OCI-LY1 (cell line): ENCODE results near the gene C16orf74.
A peak's percentile ranks its signal among the peaks of the same experiment; 100 is the strongest.

Experiments used
- H2AFZ ChIP-seq: fragments of 200-600 bp; sonication (generic), shearing (Covaris generic); 2 replicates; pipeline ENCODE4 v1.6.0; 2014; ENCODE audit warnings: antibody characterized with exemption, mild to moderate bottlenecking, low read length
- H3F3A ChIP-seq: fragments of 200-600 bp; sonication (generic), shearing (Covaris generic); 2 replicates; pipeline ENCODE4 v1.6.0; 2014; ENCODE audit warnings: mild to moderate bottlenecking, antibody characterized with exemption, low read length, moderate library complexity; ENCODE audit not compliant: insufficient read depth
- H3K27ac ChIP-seq: fragments of 200-600 bp; sonication (generic); 2 replicates; pipeline ENCODE4 v1.5.1; 2014; ENCODE audit warnings: low read length, mixed run types, mild to moderate bottlenecking, low read depth; ENCODE audit not compliant: poor library complexity, severe bottlenecking
- H3K27me3 ChIP-seq: fragments of 200-600 bp; sonication (generic); 2 replicates; pipeline ENCODE4 v1.6.0; 2014; ENCODE audit warnings: antibody characterized with exemption, mild to moderate bottlenecking, low read length, moderate library complexity; ENCODE audit not compliant: insufficient read depth
- H3K36me3 ChIP-seq: fragments of 200-600 bp; sonication (generic); 2 replicates; pipeline ENCODE4 v1.6.1; 2014; ENCODE audit warnings: mild to moderate bottlenecking, antibody characterized with exemption, low read length, moderate library complexity, mixed read lengths; ENCODE audit not compliant: insufficient read depth
- H3K4me1 ChIP-seq: fragments of 200-600 bp; sonication (generic); 2 replicates; pipeline ENCODE4 v1.5.1; 2014; ENCODE audit warnings: mild to moderate bottlenecking, low read length, moderate library complexity; ENCODE audit not compliant: insufficient read depth, severe bottlenecking
- H3K4me2 ChIP-seq: fragments of 200-600 bp; sonication (generic), shearing (Covaris generic); 2 replicates; pipeline ENCODE4 v1.6.1; 2014; ENCODE audit warnings: low read length
- H3K4me3 ChIP-seq: fragments of 200-600 bp; sonication (generic); 2 replicates; pipeline ENCODE4 v1.5.1; 2014; ENCODE audit warnings: low read length, low read depth, mild to moderate bottlenecking, mixed read lengths; ENCODE audit not compliant: poor library complexity, severe bottlenecking
- H3K79me2 ChIP-seq: fragments of 200-600 bp; shearing (Covaris generic); 2 replicates; pipeline ENCODE4 v1.6.1; 2016; ENCODE audit warnings: mixed run types, low read length, mixed read lengths; ENCODE audit not compliant: insufficient read depth
- H3K9ac ChIP-seq: fragments of 200-600 bp; sonication (generic), shearing (Covaris generic); 2 replicates; pipeline ENCODE4 v1.6.1; 2014; ENCODE audit warnings: mild to moderate bottlenecking, low read length, mixed read lengths
- H3K9me2 ChIP-seq: fragments of 200-600 bp; sonication (generic), shearing (Covaris generic); 2 replicates; pipeline ENCODE4 v1.6.1; 2014; ENCODE audit warnings: low read depth, mild to moderate bottlenecking, low read length, mixed read lengths
- H3K9me3 ChIP-seq: fragments of 200-600 bp; shearing (Covaris generic); 2 replicates; pipeline ENCODE4 v1.6.1; 2014; ENCODE audit warnings: low read length, mixed read lengths
- H4K20me1 ChIP-seq: fragments of 200-600 bp; sonication (generic), shearing (Covaris generic); 2 replicates; pipeline ENCODE4 v1.6.0; 2016; ENCODE audit warnings: mild to moderate bottlenecking, low read length; ENCODE audit not compliant: insufficient read depth
- CTCF ChIP-seq: fragments of 200-600 bp; sonication (generic), shearing (Covaris generic); IDR thresholded peaks from 2 replicates; pipeline ENCODE4 v1.5.1; 2017; ENCODE audit warnings: mild to moderate bottlenecking, antibody characterized with exemption, low read length, moderate library complexity, mixed read lengths
- EZH2 ChIP-seq: fragments of 200-600 bp; sonication (generic), shearing (Covaris generic); IDR thresholded peaks from 2 replicates; pipeline ENCODE4 v1.8.0; 2017; ENCODE audit warnings: borderline replicate concordance, mixed run types, mild to moderate bottlenecking, antibody characterized with exemption, low read length, moderate library complexity, mixed read lengths

Gene C16orf74

DNA sequence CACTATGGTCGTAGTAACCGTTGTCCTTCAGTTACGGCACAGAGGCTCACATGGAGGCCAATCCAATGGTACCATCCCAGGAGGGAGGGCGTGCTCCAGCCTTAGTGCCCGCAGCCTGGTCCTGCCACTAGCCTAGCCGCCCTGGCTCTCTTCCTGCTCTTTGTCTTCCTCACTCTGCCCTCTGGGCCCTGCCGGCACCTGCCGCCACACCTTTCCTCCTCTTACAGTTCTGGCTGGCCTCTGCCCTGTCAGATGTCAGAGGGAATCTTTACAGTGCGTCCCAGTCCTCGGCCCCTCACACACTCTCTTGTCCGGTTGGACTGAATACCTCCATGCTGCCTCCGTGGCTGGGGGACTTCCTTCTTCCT is 85.5 kb downstream of the C16orf74 start:
- Histone ChIP-seq H2AFZ (no peak overlapping the region), H3K36me3 (peaks cover 96% of the 10 kb centered on the region), H3K9me2 (no peaks in the 10 kb centered on the region), H3K79me2 (no peaks in the 10 kb centered on the region), H3K9ac (no peak overlapping the region), H3K4me1 (no peaks in the 10 kb centered on the region), H3K4me3 (no peak overlapping the region), H3K4me2 (no peak overlapping the region), H3K27me3 (no peaks in the 10 kb centered on the region), H3F3A (no peaks in the 10 kb centered on the region), H4K20me1 (no peaks in the 10 kb centered on the region), H3K27ac (no peak overlapping the region), H3K9me3 (no peaks in the 10 kb centered on the region)
- no peak for TF ChIP-seq CTCF
- no peak for TF ChIP-seq EZH2

DNA sequence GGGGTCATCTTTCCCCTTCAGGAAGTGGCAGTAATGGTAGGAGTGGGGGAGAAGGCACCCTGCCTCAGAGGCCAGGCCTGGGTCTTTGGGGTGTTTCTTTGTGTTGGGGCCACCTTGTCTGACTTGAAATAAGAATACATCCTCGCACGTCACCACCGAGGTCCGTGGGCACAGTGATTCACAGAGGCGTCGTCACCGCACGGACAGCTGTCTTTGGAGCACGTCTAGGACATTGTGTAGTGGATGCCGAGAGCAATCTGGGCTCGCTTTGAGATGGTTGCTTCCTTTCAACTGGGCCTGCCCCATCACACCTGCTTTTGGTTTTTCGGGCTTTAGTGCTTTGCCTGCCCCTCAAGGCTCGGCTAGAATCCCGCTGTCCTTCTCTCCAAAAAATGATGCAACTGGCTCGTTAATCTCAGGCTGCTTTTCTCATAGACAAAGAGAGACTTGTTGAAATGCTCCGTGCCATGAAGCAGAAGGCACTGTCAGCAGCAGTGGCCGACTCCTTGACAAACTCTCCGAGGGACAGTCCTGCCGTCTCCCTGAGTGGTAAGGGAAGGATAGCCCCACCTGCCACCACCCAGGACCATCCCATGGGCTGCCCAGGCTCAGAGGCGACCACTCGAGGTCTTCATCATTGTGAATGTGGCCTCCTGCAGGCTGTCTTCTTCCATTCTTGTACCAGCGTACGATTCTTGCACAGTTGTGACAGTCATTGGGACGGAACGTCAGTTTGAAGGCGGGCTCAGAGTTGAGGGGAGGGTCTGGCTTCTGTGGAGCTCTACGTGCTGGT is 86.1 kb downstream of the C16orf74 start:
- H4K20me1 ChIP-seq: no peaks in the 10 kb centered on the region
- H3K4me2 ChIP-seq: no peak overlapping the region
- no peaks in the 10 kb centered on the region for H3K27me3 ChIP-seq
- TF ChIP-seq EZH2 (no peak), CTCF (no peak)
- peaks cover 95% of the 10 kb centered on the region for H3K36me3 ChIP-seq
- no peak overlapping the region for H3K4me3 ChIP-seq
- no peaks in the 10 kb centered on the region for H3K4me1 ChIP-seq
- H3K9me2 ChIP-seq: no peaks in the 10 kb centered on the region
- no peak overlapping the region for H3K27ac ChIP-seq
- H3K9me3 ChIP-seq: no peaks in the 10 kb centered on the region
- no peak overlapping the region for H2AFZ ChIP-seq
- H3K79me2 ChIP-seq: no peaks in the 10 kb centered on the region
- no peak overlapping the region for H3K9ac ChIP-seq
- no peaks in the 10 kb centered on the region for H3F3A ChIP-seq

- H3K4me3 ChIP-seq: no peak overlapping the region
- no peaks in the 10 kb centered on the region for H3F3A ChIP-seq
- H3K79me2 ChIP-seq: no peaks in the 10 kb centered on the region
- no peaks in the 10 kb centered on the region for H3K9me2 ChIP-seq
- H3K4me1 ChIP-seq: no peaks in the 10 kb centered on the region
- no peaks in the 10 kb centered on the region for H3K9me3 ChIP-seq
- H3K27me3 ChIP-seq: no peaks in the 10 kb centered on the region
- no peak overlapping the region for H3K4me2 ChIP-seq
- H3K27ac ChIP-seq: peak overlapping the region; percentile 36
- H3K9ac ChIP-seq: no peak overlapping the region
- H4K20me1 ChIP-seq: no peaks in the 10 kb centered on the region
- H2AFZ ChIP-seq: no peak overlapping the region
- no peak for TF ChIP-seq EZH2
- TF ChIP-seq CTCF: no peak
- H3K36me3 ChIP-seq: peaks cover 95% of the 10 kb centered on the region
These were observed 87.0 kb downstream of the C16orf74 start for GRCh38 chr16:85663891-85664321.
